Panc1 (cell line): ENCODE measurements around the gene FAM8A1. TPM values are rescaled to one million over a fixed set of nuclear protein-coding genes. Genes with fewer than 3 reads are reported as not detected.

Experiments used
- ATAC-seq: fragments of 200-7000 bp; cut with Tn5 transposase; 2 replicates; pipeline ENCODE4 v1.9.1; 2020; ENCODE audit warnings: mild to moderate bottlenecking, moderate library complexity
- BruUV-seq: library from RNA; stranded (reverse); fragments of 400-500 nt; replicated peaks from 2 replicates; lab custom pipeline; 2021; lab: Mats Ljungman, UMichigan
- CTCF ChIA-PET: fragments of 300-600 bp; sonication (Branson Sonifier 250); formaldehyde crosslinking; loops from one replicate; lab custom pipeline; 2022; ENCODE audit warnings: antibody characterized with exemption; lab: Charles Lee
- POLR2A ChIA-PET: fragments of 300-600 bp; sonication (Branson Sonifier 250); formaldehyde crosslinking; loops from one replicate; lab custom pipeline; 2022; ENCODE audit warnings: antibody characterized with exemption; lab: Charles Lee
- DNase-seq: peaks from one replicate; pipeline ENCODE4 v3.0.0-alpha.2; 2010; ENCODE audit warnings: low read depth, low spot score
- H3K27ac ChIP-seq: 2 replicates; pipeline ENCODE4 v1.5.1; 2011; ENCODE audit warnings: mild to moderate bottlenecking, low read length, inconsistent platforms
- H3K27me3 ChIP-seq: fragments of 200-500 bp; sonication (Bioruptor generic); 2 replicates; pipeline ENCODE4 v1.6.0; 2014; ENCODE audit warnings: low read length, inconsistent platforms; ENCODE audit not compliant: control insufficient read depth, insufficient read depth
- H3K36me3 ChIP-seq: fragments of 200-500 bp; sonication (Bioruptor generic); 2 replicates; pipeline ENCODE4 v1.5.1; 2014; ENCODE audit warnings: inconsistent platforms, mild to moderate bottlenecking, low read length, moderate library complexity; ENCODE audit not compliant: control insufficient read depth, insufficient read depth
- H3K4me1 ChIP-seq: 2 replicates; pipeline ENCODE4 v1.5.1; 2011; ENCODE audit warnings: inconsistent platforms, mild to moderate bottlenecking, low read length, moderate library complexity; ENCODE audit not compliant: control insufficient read depth, insufficient read depth
- H3K4me3 ChIP-seq, 2 experiments: 2 replicates each; pipeline ENCODE4 v1.5.1; 2011 to 2012; ENCODE audit warnings: low read depth in 2 of 2, low read length in 2 of 2, mild to moderate bottlenecking in 2 of 2, inconsistent platforms in 1 of 2, moderate library complexity in 1 of 2
- H3K9me3 ChIP-seq: fragments of 200-500 bp; sonication (Bioruptor generic); 2 replicates; pipeline ENCODE4 v1.5.1; 2014; ENCODE audit warnings: low read depth, mild to moderate bottlenecking, inconsistent platforms, low read length, moderate library complexity; ENCODE audit not compliant: control insufficient read depth, insufficient read depth
- POLR2AphosphoS5 ChIP-seq: IDR thresholded peaks from 2 replicates; pipeline ENCODE4 v1.6.1; 2012; ENCODE audit warnings: mild to moderate bottlenecking, low read depth, low read length, moderate library complexity
- SIN3A ChIP-seq: IDR thresholded peaks from 2 replicates; pipeline ENCODE4 v1.6.1; 2012; ENCODE audit warnings: low read depth, mild to moderate bottlenecking, low read length, moderate library complexity, borderline replicate concordance; ENCODE audit not compliant: insufficient read depth
- TCF7L2 ChIP-seq: IDR thresholded peaks from 2 replicates; pipeline ENCODE4 v1.6.1; 2011; ENCODE audit warnings: mild to moderate bottlenecking, low read depth, low read length, inconsistent platforms
- in situ Hi-C: cut with HindIII; loops from 2 replicates; pipeline ENCODE4 v1.10.0; 2016; ENCODE audit warnings: low sequenced_read_pairs, low pct_unique_long_range_greater_than_20kb
- intact Hi-C: fragments of 100-400 bp; cut with micrococcal nuclease; formaldehyde crosslinking; loops from one replicate; pipeline ENCODE4 v1.10.0; 2022; ENCODE audit not compliant: unreplicated experiment
- total RNA-seq: library from RNA; stranded (reverse); gene quantifications from one replicate; pipeline ENCODE4 v1.2.1, GENCODE V29; 2021; ENCODE audit not compliant: unreplicated experiment
- TF ChIP-seq, protein P1 (sequence below), 2 experiments: IDR thresholded peaks; 2 replicates each; pipeline ENCODE4 v1.6.1; 2011 to 2012; ENCODE audit warnings: low read depth in 2 of 2, control low read depth in 1 of 2, low read length in 1 of 2, mild to moderate bottlenecking in 1 of 2, moderate library complexity in 1 of 2; ENCODE audit not compliant: insufficient read depth in 1 of 2
- TF ChIP-seq, protein P2 (sequence below): fragments of 450-650 bp; IDR thresholded peaks from 2 replicates; pipeline ENCODE4 v1.5.1; 2017; ENCODE audit warnings: mild to moderate bottlenecking

Gene FAM8A1
- total RNA-seq, 1 experiment from 2014 or later, result 9.3 TPM

DNA sequence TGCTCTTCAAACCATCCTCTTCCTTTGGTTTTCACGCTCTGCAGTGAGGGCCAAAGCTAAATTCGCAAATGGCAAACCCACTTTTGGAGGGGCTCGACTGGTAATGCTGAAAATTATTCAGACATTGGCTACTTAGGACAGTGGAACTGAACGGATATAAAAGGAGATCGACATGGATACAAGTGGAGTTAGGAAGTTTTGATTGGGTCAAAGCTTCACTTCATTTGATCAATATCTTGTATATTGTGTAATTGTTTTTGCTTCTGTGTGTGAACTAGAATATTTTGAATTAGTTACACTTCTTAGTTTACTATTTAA lies 1.2 kb downstream of the FAM8A1 start:
- H3K36me3 ChIP-seq, result no peaks in the 10 kb centered on the region
- TF ChIP-seq SIN3A (no peak), POLR2AphosphoS5 (no peak), TCF7L2 (no peak)
- TF ChIP-seq, protein P1, sequence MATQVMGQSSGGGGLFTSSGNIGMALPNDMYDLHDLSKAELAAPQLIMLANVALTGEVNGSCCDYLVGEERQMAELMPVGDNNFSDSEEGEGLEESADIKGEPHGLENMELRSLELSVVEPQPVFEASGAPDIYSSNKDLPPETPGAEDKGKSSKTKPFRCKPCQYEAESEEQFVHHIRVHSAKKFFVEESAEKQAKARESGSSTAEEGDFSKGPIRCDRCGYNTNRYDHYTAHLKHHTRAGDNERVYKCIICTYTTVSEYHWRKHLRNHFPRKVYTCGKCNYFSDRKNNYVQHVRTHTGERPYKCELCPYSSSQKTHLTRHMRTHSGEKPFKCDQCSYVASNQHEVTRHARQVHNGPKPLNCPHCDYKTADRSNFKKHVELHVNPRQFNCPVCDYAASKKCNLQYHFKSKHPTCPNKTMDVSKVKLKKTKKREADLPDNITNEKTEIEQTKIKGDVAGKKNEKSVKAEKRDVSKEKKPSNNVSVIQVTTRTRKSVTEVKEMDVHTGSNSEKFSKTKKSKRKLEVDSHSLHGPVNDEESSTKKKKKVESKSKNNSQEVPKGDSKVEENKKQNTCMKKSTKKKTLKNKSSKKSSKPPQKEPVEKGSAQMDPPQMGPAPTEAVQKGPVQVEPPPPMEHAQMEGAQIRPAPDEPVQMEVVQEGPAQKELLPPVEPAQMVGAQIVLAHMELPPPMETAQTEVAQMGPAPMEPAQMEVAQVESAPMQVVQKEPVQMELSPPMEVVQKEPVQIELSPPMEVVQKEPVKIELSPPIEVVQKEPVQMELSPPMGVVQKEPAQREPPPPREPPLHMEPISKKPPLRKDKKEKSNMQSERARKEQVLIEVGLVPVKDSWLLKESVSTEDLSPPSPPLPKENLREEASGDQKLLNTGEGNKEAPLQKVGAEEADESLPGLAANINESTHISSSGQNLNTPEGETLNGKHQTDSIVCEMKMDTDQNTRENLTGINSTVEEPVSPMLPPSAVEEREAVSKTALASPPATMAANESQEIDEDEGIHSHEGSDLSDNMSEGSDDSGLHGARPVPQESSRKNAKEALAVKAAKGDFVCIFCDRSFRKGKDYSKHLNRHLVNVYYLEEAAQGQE (IDR thresholded peaks at IDR 0.05; ENCODE audit: insufficient read depth in 1 of 2, low read depth in 2 of 2, low read length in 1 of 2), result no peak
- TF ChIP-seq, protein P2, sequence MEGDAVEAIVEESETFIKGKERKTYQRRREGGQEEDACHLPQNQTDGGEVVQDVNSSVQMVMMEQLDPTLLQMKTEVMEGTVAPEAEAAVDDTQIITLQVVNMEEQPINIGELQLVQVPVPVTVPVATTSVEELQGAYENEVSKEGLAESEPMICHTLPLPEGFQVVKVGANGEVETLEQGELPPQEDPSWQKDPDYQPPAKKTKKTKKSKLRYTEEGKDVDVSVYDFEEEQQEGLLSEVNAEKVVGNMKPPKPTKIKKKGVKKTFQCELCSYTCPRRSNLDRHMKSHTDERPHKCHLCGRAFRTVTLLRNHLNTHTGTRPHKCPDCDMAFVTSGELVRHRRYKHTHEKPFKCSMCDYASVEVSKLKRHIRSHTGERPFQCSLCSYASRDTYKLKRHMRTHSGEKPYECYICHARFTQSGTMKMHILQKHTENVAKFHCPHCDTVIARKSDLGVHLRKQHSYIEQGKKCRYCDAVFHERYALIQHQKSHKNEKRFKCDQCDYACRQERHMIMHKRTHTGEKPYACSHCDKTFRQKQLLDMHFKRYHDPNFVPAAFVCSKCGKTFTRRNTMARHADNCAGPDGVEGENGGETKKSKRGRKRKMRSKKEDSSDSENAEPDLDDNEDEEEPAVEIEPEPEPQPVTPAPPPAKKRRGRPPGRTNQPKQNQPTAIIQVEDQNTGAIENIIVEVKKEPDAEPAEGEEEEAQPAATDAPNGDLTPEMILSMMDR, result no peak
- H3K4me3 ChIP-seq, result peak overlapping the region; percentile 61 to 75
- ChIA-PET CTCF (interaction anchor here (0.8 kb wide), 1 partner anchor 89 kb away, joined by 9 read pairs; no protein-coding TSS in a partner anchor), POLR2A (interaction anchor here (0.5 kb wide), 1 partner anchor 320 kb away, joined by 6 read pairs; the partner anchor contains the start of gene RBM24)
- H3K4me1 ChIP-seq, result peaks cover 4% of the 10 kb centered on the region; the same call in 1 of the 2 replicates
- peak overlapping the region; percentile 51 for H3K27ac ChIP-seq
- H3K9me3 ChIP-seq, result no peaks in the 10 kb centered on the region
- no TSS peak for BruUV-seq
- DNase-seq (no peak), ATAC-seq (no peak)
- in situ Hi-C loops, result no loop called here
- intact Hi-C loops, result no loop called here
- no peaks in the 10 kb centered on the region for H3K27me3 ChIP-seq

DNA sequence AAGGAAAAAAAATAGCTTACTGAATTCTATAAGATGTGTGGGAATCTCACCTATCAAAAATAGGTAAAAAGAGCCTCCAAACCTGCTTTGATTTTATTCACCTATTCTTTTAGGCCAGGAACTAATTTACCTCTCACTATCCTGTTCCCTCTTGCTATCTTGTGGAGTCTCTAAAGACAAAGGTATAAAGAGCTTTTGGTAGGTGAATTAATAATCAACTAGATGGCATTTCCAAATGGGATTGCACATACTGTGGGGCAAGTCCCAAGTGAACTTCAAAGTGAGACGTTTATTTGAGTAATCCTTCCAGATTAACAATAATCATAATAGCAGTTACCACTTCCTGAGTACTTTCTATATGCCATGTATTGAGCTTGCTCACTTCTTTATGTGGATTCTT lies 2.8 kb downstream of the FAM8A1 start:
- TF ChIP-seq, protein P2, result no peak
- TF ChIP-seq, protein P1 (IDR thresholded peaks at IDR 0.05; ENCODE audit: insufficient read depth in 1 of 2, low read depth in 2 of 2, low read length in 1 of 2), result no peak
- TF ChIP-seq POLR2AphosphoS5 (no peak), TCF7L2 (no peak), SIN3A (no peak)
- intact Hi-C loops, result no loop called here

More for the DNA sequence above, 2.8 kb downstream of the FAM8A1 start:
- CTCF ChIA-PET, result interaction anchor here (0.6 kb wide), 1 partner anchor 212 kb away, joined by 3 read pairs; no protein-coding TSS in a partner anchor
- Histone ChIP-seq H3K9me3 (no peaks in the 10 kb centered on the region), H3K27ac (no peak overlapping the region), H3K4me3 (no peak overlapping the region), H3K36me3 (no peaks in the 10 kb centered on the region; the same call in 1 of the 2 replicates), H3K4me1 (peaks cover 4% of the 10 kb centered on the region; the same call in 1 of the 2 replicates), H3K27me3 (no peaks in the 10 kb centered on the region)
- in situ Hi-C loops, result no loop called here
- DNase-seq, result no peak
- no peak for ATAC-seq
- TSS peak; percentile 66 for BruUV-seq
- POLR2A ChIA-PET, result no interaction called here
